ENCODE data around the gene TMEM244.
A peak's percentile ranks its signal among the peaks of the same experiment; 100 is the strongest.
"Not testable (repeated sequence)": the region's sequence is repeated elsewhere in the genome, so short reads cannot be mapped to it uniquely, and the experiment has no call there.

Gene TMEM244

DNA sequence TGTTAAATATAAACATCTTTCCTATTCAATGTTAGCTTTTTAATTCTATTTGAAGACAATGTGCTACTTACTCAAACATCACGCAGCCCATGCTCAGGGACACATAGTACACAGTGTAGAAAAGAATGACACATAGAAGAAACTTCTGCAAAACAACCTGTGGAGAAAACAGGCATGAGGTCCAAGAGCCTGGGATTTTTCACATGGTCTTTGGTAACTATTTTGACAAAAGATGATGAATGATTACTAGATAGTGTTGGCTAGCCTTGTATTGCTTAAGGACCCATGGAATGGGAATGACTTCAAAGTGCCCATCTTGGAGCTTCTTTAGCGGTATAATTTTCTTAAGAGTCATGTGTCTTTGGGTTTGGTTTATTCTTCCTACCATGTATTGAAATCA, 15.4 kb downstream of the TMEM244 start:
- no CpG with 5 or more reads among the region's 2 CpGs for WGBS (ENCODE audit: insufficient coverage, insufficient read length)
- H3K4me3 ChIP-seq (ENCODE audit: low read length) = no peak overlapping the region
- no peak overlapping the region for H3K27ac ChIP-seq (ENCODE audit: low read length)
- H3K36me3 ChIP-seq (ENCODE audit: control insufficient read depth, insufficient read depth, low read length) = no peaks in the 10 kb centered on the region
- H3K4me1 ChIP-seq (ENCODE audit: control insufficient read depth, insufficient read depth, low read length) = no peaks in the 10 kb centered on the region
- no peaks in the 10 kb centered on the region for H3K9me3 ChIP-seq (ENCODE audit: control insufficient read depth, insufficient read depth, low read length)
- no peaks in the 10 kb centered on the region for H3K27me3 ChIP-seq (ENCODE audit: control insufficient read depth, insufficient read depth, low read length)
- DNase-seq (ENCODE audit: low read depth, low spot score) = no peak

DNA sequence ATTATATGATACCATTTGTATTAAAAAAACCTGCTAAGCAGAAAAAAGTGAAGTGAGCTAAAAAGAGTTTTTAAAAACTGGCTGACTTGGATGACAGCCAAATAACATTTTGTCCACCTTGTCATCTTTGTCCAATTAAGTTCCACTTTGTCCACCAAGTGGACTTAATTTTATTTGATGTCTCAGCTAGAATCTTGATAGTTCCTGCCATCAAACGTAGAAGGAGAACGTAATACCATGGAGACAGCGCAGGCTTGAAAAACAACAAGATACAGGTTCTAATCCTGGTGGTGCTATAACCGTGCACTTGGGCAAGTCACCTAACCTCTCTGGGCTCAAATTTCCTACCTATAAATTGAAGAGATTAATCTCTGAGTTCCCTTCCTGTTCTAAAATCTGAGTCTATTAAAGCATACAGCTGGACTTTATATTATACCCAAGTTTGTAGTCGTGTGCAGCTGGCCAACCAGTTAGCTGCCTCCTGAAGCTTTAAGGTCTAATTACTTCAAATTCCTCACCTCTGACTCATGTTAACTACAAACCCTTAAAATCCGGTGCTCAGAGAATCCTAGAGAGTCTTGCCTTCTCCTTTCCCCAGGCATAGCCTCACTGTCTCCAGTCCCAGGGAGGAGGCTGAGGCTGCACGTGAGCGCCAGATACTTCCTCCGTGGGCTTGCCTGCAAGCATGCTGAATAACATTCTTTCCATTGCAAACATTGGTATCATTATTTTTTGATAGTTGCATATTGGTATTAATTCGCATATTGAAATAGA, 16.8 kb downstream of the TMEM244 start:
- Histone ChIP-seq H3K9me3 (ENCODE audit: control insufficient read depth, insufficient read depth, low read length) (no peaks in the 10 kb centered on the region), H3K36me3 (ENCODE audit: control insufficient read depth, insufficient read depth, low read length) (no peaks in the 10 kb centered on the region), H3K27me3 (ENCODE audit: control insufficient read depth, insufficient read depth, low read length) (no peaks in the 10 kb centered on the region), H3K4me1 (ENCODE audit: control insufficient read depth, insufficient read depth, low read length) (no peaks in the 10 kb centered on the region), H3K27ac (ENCODE audit: low read length) (no peak overlapping the region), H3K4me3 (ENCODE audit: low read length) (no peak overlapping the region)
- DNase-seq (ENCODE audit: low read depth, low spot score) = peak; percentile 35
- WGBS (ENCODE audit: insufficient coverage, insufficient read length) = no CpG with 5 or more reads among the region's 10 CpGs

GRCh38 chr6:129843573-129843972, 17.5 kb downstream of the TMEM244 start:
- no peak for DNase-seq (ENCODE audit: low read depth, low spot score)
- no CpG with 5 or more reads among the region's 5 CpGs for WGBS (ENCODE audit: insufficient coverage, insufficient read length)
- no peaks in the 10 kb centered on the region for H3K9me3 ChIP-seq (ENCODE audit: control insufficient read depth, insufficient read depth, low read length)
- H3K27ac ChIP-seq (ENCODE audit: low read length) = no peak overlapping the region
- H3K36me3 ChIP-seq (ENCODE audit: control insufficient read depth, insufficient read depth, low read length) = no peaks in the 10 kb centered on the region
- H3K27me3 ChIP-seq (ENCODE audit: control insufficient read depth, insufficient read depth, low read length) = no peaks in the 10 kb centered on the region
- no peak overlapping the region for H3K4me3 ChIP-seq (ENCODE audit: low read length)
- no peaks in the 10 kb centered on the region for H3K4me1 ChIP-seq (ENCODE audit: control insufficient read depth, insufficient read depth, low read length)

DNA sequence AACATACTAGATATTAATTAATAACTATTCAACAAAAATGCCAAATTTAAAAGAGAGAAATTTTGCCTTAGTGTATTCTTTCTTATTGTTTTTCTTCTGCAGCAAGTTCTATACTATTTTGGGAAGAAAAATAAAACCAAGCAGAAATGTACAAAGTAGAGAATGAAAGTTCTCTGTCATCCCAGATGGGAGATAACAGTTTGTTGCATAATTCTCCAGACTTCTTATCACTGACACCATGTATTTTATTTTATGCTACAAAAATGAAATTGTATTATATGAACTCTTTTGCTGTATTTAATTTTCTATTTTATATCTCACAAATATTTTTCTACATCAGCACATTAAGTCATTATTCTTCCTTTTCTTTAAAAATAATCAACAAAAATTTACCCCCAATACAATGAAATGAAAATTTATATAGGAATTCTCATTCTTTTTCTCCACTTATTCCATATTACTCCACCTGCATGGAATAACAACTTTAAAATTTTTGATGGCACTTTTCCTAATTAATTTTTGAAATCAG, 18.2 kb downstream of the TMEM244 start:
- no peaks in the 10 kb centered on the region for H3K4me1 ChIP-seq (ENCODE audit: control insufficient read depth, insufficient read depth, low read length)
- no peaks in the 10 kb centered on the region for H3K9me3 ChIP-seq (ENCODE audit: control insufficient read depth, insufficient read depth, low read length)
- H3K27me3 ChIP-seq (ENCODE audit: control insufficient read depth, insufficient read depth, low read length) = no peaks in the 10 kb centered on the region
- no peak for DNase-seq (ENCODE audit: low read depth, low spot score)
- no peaks in the 10 kb centered on the region for H3K36me3 ChIP-seq (ENCODE audit: control insufficient read depth, insufficient read depth, low read length)
- H3K27ac ChIP-seq (ENCODE audit: low read length) = no peak overlapping the region
- H3K4me3 ChIP-seq (ENCODE audit: low read length) = no peak overlapping the region

DNA sequence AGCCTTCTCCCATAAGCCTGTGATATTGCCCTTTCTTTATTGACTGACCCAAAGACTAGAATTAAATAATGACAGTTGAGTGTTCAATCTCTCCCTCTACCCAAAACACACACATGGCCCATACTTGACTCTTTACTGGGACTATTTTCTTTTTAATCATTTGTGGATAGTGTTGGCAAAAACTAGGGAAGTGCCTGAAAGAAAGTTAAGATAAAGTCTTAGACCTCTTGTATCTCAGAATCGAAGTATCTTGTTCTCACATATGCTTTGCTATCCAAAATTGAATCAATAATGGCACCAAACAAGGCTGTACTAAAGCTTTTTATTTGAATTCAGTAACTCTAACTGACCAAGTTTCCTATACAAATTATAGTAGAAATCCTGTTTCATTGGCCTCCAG, 19.0 kb downstream of the TMEM244 start:
- no peak for DNase-seq (ENCODE audit: low read depth, low spot score)
- Histone ChIP-seq H3K4me3 (ENCODE audit: low read length) (no peak overlapping the region), H3K4me1 (ENCODE audit: control insufficient read depth, insufficient read depth, low read length) (no peaks in the 10 kb centered on the region), H3K36me3 (ENCODE audit: control insufficient read depth, insufficient read depth, low read length) (no peaks in the 10 kb centered on the region), H3K27me3 (ENCODE audit: control insufficient read depth, insufficient read depth, low read length) (no peaks in the 10 kb centered on the region), H3K9me3 (ENCODE audit: control insufficient read depth, insufficient read depth, low read length) (no peaks in the 10 kb centered on the region), H3K27ac (ENCODE audit: low read length) (no peak overlapping the region)
- WGBS (ENCODE audit: insufficient coverage, insufficient read length) = no CpG with 5 or more reads among the region's 1 CpG

- DNase-seq (ENCODE audit: low read depth, low spot score); H3K36me3 ChIP-seq (ENCODE audit: control insufficient read depth, insufficient read depth, low read length); H3K27ac ChIP-seq (ENCODE audit: low read length); H3K9me3 ChIP-seq (ENCODE audit: control insufficient read depth, insufficient read depth, low read length); H3K4me1 ChIP-seq (ENCODE audit: control insufficient read depth, insufficient read depth, low read length); H3K4me3 ChIP-seq (ENCODE audit: low read length); H3K27me3 ChIP-seq (ENCODE audit: control insufficient read depth, insufficient read depth, low read length): not testable (repeated sequence)
- WGBS (ENCODE audit: insufficient coverage, insufficient read length) = no CpG with 5 or more reads among the region's 1 CpG
Observed at GRCh38 chr6:129839562-129839961, 21.6 kb downstream of the TMEM244 start.

- no peaks in the 10 kb centered on the region for H3K4me1 ChIP-seq (ENCODE audit: control insufficient read depth, insufficient read depth, low read length)
- H3K36me3 ChIP-seq (ENCODE audit: control insufficient read depth, insufficient read depth, low read length) = no peaks in the 10 kb centered on the region
- no peaks in the 10 kb centered on the region for H3K27me3 ChIP-seq (ENCODE audit: control insufficient read depth, insufficient read depth, low read length)
- no peak overlapping the region for H3K4me3 ChIP-seq (ENCODE audit: low read length)
- H3K9me3 ChIP-seq (ENCODE audit: control insufficient read depth, insufficient read depth, low read length) = no peaks in the 10 kb centered on the region
- no peak for DNase-seq (ENCODE audit: low read depth, low spot score)
- no peak overlapping the region for H3K27ac ChIP-seq (ENCODE audit: low read length)
- no CpG with 5 or more reads among the region's 11 CpGs for WGBS (ENCODE audit: insufficient coverage, insufficient read length)
Observed at GRCh38 chr6:129835691-129836090, 25.4 kb downstream of the TMEM244 start.

DNA sequence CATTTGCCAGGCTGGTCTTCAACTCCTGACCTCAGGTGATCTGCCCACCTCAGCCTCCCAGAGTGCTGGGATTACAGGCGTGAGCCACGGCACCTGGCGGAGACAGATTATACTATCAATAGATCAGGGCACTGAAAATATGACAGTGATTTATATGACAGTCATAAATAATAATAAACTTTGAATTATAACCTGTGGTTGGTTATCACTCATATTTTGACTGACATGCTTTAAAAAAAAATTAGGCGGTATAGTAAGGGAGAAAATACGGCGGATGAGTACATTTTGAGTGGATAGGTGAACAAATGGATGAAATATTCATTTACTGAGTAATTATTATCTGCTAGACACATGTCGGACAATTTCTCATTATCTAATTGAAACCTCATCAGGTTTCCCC, 28.8 kb downstream of the TMEM244 start:
- no peak overlapping the region for H3K27ac ChIP-seq (ENCODE audit: low read length)
- H3K4me3 ChIP-seq (ENCODE audit: low read length) = no peak overlapping the region
- H3K9me3 ChIP-seq (ENCODE audit: control insufficient read depth, insufficient read depth, low read length) = no peaks in the 10 kb centered on the region
- no peaks in the 10 kb centered on the region for H3K4me1 ChIP-seq (ENCODE audit: control insufficient read depth, insufficient read depth, low read length)
- H3K36me3 ChIP-seq (ENCODE audit: control insufficient read depth, insufficient read depth, low read length) = no peaks in the 10 kb centered on the region
- WGBS (ENCODE audit: insufficient coverage, insufficient read length) = no CpG with 5 or more reads among the region's 7 CpGs
- H3K27me3 ChIP-seq (ENCODE audit: control insufficient read depth, insufficient read depth, low read length) = no peaks in the 10 kb centered on the region
- DNase-seq (ENCODE audit: low read depth, low spot score) = no peak

DNA sequence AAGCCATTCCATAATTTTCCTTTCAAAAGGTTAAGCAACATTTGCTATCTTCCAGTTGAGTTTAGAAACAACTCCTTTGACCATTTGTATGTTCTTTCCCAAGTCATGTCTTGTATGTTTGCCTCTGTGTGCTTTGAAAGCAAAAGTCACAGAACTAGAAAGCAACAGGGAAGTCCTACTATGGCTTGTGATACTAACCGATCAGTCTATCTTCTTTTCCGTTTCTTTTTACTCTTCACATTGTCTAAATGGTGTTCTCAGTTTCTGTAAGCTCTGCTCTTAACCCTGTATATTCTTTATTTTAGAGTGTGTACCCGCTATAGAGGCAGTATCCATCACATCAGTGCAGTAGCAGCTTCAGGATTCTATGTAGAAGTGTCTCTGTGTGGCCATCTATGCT, 32.9 kb downstream of the TMEM244 start:
- Histone ChIP-seq H3K36me3 (ENCODE audit: control insufficient read depth, insufficient read depth, low read length) (no peaks in the 10 kb centered on the region), H3K27ac (ENCODE audit: low read length) (no peak overlapping the region), H3K9me3 (ENCODE audit: control insufficient read depth, insufficient read depth, low read length) (no peaks in the 10 kb centered on the region), H3K27me3 (ENCODE audit: control insufficient read depth, insufficient read depth, low read length) (no peaks in the 10 kb centered on the region), H3K4me3 (ENCODE audit: low read length) (no peak overlapping the region), H3K4me1 (ENCODE audit: control insufficient read depth, insufficient read depth, low read length) (no peaks in the 10 kb centered on the region)
- DNase-seq (ENCODE audit: low read depth, low spot score) = no peak
- no CpG with 5 or more reads among the region's 3 CpGs for WGBS (ENCODE audit: insufficient coverage, insufficient read length)

GRCh38 chr6:129818251-129818650, 42.9 kb downstream of the TMEM244 start:
- Histone ChIP-seq H3K9me3 (ENCODE audit: control insufficient read depth, insufficient read depth, low read length) (no peaks in the 10 kb centered on the region), H3K27me3 (ENCODE audit: control insufficient read depth, insufficient read depth, low read length) (no peaks in the 10 kb centered on the region), H3K27ac (ENCODE audit: low read length) (no peak overlapping the region), H3K36me3 (ENCODE audit: control insufficient read depth, insufficient read depth, low read length) (no peaks in the 10 kb centered on the region), H3K4me3 (ENCODE audit: low read length) (no peak overlapping the region), H3K4me1 (ENCODE audit: control insufficient read depth, insufficient read depth, low read length) (no peaks in the 10 kb centered on the region)
- DNase-seq (ENCODE audit: low read depth, low spot score) = no peak
- WGBS (ENCODE audit: insufficient coverage, insufficient read length) = 100% methylated on average over 1 of the region's 2 CpGs

- WGBS (ENCODE audit: insufficient coverage, insufficient read length) = no CpG with 5 or more reads among the region's 1 CpG
- no peak for DNase-seq (ENCODE audit: low read depth, low spot score)
- Histone ChIP-seq H3K4me3 (ENCODE audit: low read length) (no peak overlapping the region), H3K36me3 (ENCODE audit: control insufficient read depth, insufficient read depth, low read length) (no peaks in the 10 kb centered on the region), H3K27me3 (ENCODE audit: control insufficient read depth, insufficient read depth, low read length) (no peaks in the 10 kb centered on the region), H3K4me1 (ENCODE audit: control insufficient read depth, insufficient read depth, low read length) (no peaks in the 10 kb centered on the region), H3K27ac (ENCODE audit: low read length) (no peak overlapping the region), H3K9me3 (ENCODE audit: control insufficient read depth, insufficient read depth, low read length) (no peaks in the 10 kb centered on the region)
Observed at GRCh38 chr6:129817821-129818220, 43.3 kb downstream of the TMEM244 start.
